PC-3 (cell line): Measurements from ENCODE around the gene RETREG1. TPM values are rescaled to one million over a fixed set of nuclear protein-coding genes. Genes with fewer than 3 reads are reported as not detected.
A peak's percentile ranks its signal among the peaks of the same experiment; 100 is the strongest.

Source experiments
- ATAC-seq: fragments of 200-7000 bp; cut with Tn5 transposase; 2 replicates; pipeline ENCODE4 v1.9.1; 2020; ENCODE audit warnings: mild to moderate bottlenecking, moderate library complexity
- BruUV-seq: library from RNA; stranded (reverse); fragments of 400-500 nt; replicated peaks from 2 replicates; lab custom pipeline; 2021; lab: Mats Ljungman, UMichigan
- CTCF ChIA-PET: fragments of 300-600 bp; sonication (Branson Sonifier 250); formaldehyde crosslinking; loops from one replicate; lab custom pipeline; 2022; ENCODE audit warnings: antibody characterized with exemption; lab: Charles Lee
- POLR2A ChIA-PET: fragments of 300-600 bp; sonication (Branson Sonifier 250); formaldehyde crosslinking; loops from one replicate; lab custom pipeline; 2022; ENCODE audit warnings: antibody characterized with exemption; ENCODE audit not compliant: unreplicated experiment; lab: Charles Lee
- DNase-seq: peaks from one replicate; pipeline ENCODE4 v3.0.0-alpha.2; 2015
- H2AFZ ChIP-seq: fragments of 300-600 bp; sonication (generic); 2 replicates; pipeline ENCODE4 v1.6.0; 2016; ENCODE audit warnings: antibody characterized with exemption, low read length
- H3F3A ChIP-seq: fragments of 300-600 bp; sonication (generic); one replicate; pipeline ENCODE4 v1.6.0; 2017; ENCODE audit warnings: antibody characterized with exemption, low read length, control low read depth, mild to moderate bottlenecking; ENCODE audit not compliant: unreplicated experiment
- H3K27ac ChIP-seq: fragments of 300-600 bp; sonication (generic); 2 replicates; pipeline ENCODE4 v1.5.1; 2016; ENCODE audit warnings: mild to moderate bottlenecking, low read length
- H3K27me3 ChIP-seq: fragments of 300-600 bp; sonication (generic); 2 replicates; pipeline ENCODE4 v1.6.1; 2016; ENCODE audit warnings: low read length, mixed read lengths
- H3K36me3 ChIP-seq: fragments of 300-600 bp; sonication (generic); 2 replicates; pipeline ENCODE4 v1.6.1; 2016; ENCODE audit warnings: low read depth, mixed run types, low read length, mixed read lengths
- H3K4me1 ChIP-seq: fragments of 300-600 bp; sonication (generic); 2 replicates; pipeline ENCODE4 v1.5.1; 2016; ENCODE audit warnings: low read length; ENCODE audit not compliant: insufficient read depth
- H3K4me2 ChIP-seq: fragments of 300-600 bp; sonication (generic); 2 replicates; pipeline ENCODE4 v1.6.0; 2016; ENCODE audit warnings: low read length
- H3K4me3 ChIP-seq: fragments of 300-600 bp; sonication (generic); 2 replicates; pipeline ENCODE4 v1.5.1; 2016; ENCODE audit warnings: mild to moderate bottlenecking, low read length, mixed read lengths
- H3K79me2 ChIP-seq: fragments of 300-600 bp; sonication (generic); 2 replicates; pipeline ENCODE4 v1.6.1; 2017; ENCODE audit warnings: low read length, mixed read lengths
- H3K9ac ChIP-seq: fragments of 300-600 bp; sonication (generic); 2 replicates; pipeline ENCODE4 v1.6.0; 2016; ENCODE audit warnings: mild to moderate bottlenecking, low read length
- H3K9me2 ChIP-seq: fragments of 300-600 bp; sonication (generic); replicated peaks from 2 replicates; pipeline ENCODE4 v1.6.1; 2016; ENCODE audit warnings: mixed run types, low read length, mixed read lengths
- H3K9me3 ChIP-seq: fragments of 300-600 bp; sonication (generic); 2 replicates; pipeline ENCODE4 v1.6.1; 2016; ENCODE audit warnings: low read length, mixed read lengths
- H4K20me1 ChIP-seq: fragments of 300-600 bp; sonication (generic); 2 replicates; pipeline ENCODE4 v1.6.1; 2016; ENCODE audit warnings: low read length, mixed read lengths
- CTCF ChIP-seq: fragments of 300-600 bp; sonication (generic); conservative IDR thresholded peaks from 2 replicates; pipeline ENCODE4 v1.5.1; 2017; ENCODE audit warnings: antibody characterized with exemption, low read depth, mild to moderate bottlenecking, low read length
- EZH2 ChIP-seq: fragments of 300-600 bp; sonication (generic); IDR thresholded peaks from one replicate; pipeline ENCODE4 v1.6.1; 2017; ENCODE audit warnings: antibody characterized with exemption, mild to moderate bottlenecking, low read length; ENCODE audit not compliant: unreplicated experiment
- EZH2phosphoT487 ChIP-seq: fragments of 300-600 bp; sonication (generic); IDR thresholded peaks from 2 replicates; pipeline ENCODE4 v1.6.1; 2018; ENCODE audit warnings: mild to moderate bottlenecking, antibody characterized with exemption, low read length, borderline replicate concordance
- intact Hi-C: fragments of 100-400 bp; cut with micrococcal nuclease; formaldehyde crosslinking; loops from 2 replicates; pipeline ENCODE4 v1.9.0; 2023
- total RNA-seq: library from RNA; depleted of rRNA; stranded (reverse); fragments of >200 nt; gene quantifications from 2 replicates; pipeline ENCODE4 v1.2.3, GENCODE V29; 2014

RETREG1 gene
- total RNA-seq, 1 experiment from 2014 or later, result 1.7 TPM

- H3K9me2 ChIP-seq, result no peaks in the 10 kb centered on the region
- H3K79me2 ChIP-seq, result no peaks in the 10 kb centered on the region
- no peak for DNase-seq
- BruUV-seq, result no TSS peak
- POLR2A ChIA-PET, result no interaction called here
- H3K27me3 ChIP-seq, result no peaks in the 10 kb centered on the region
- H3K4me1 ChIP-seq, result peaks cover 20% of the 10 kb centered on the region
- H3F3A ChIP-seq, result peaks cover 4% of the 10 kb centered on the region
- H3K27ac ChIP-seq, result no peak overlapping the region
- no peak overlapping the region for H2AFZ ChIP-seq
- no peaks in the 10 kb centered on the region for H3K9me3 ChIP-seq
- intact Hi-C loops, result no loop called here
- no peak for ATAC-seq
- no peak overlapping the region for H3K9ac ChIP-seq
- no peaks in the 10 kb centered on the region for H4K20me1 ChIP-seq
- TF ChIP-seq CTCF (no peak), EZH2 (no peak)
- H3K4me2 ChIP-seq, result no peak overlapping the region
- H3K4me3 ChIP-seq, result no peak overlapping the region
- CTCF ChIA-PET, result interaction anchor here (0.7 kb wide), 1 partner anchor 283 kb away, joined by 8 read pairs; no protein-coding TSS in a partner anchor
- H3K36me3 ChIP-seq, result no peaks in the 10 kb centered on the region
These were observed 44.3 kb downstream of the RETREG1 start for GRCh38 chr5:16572289-16573015.

DNA sequence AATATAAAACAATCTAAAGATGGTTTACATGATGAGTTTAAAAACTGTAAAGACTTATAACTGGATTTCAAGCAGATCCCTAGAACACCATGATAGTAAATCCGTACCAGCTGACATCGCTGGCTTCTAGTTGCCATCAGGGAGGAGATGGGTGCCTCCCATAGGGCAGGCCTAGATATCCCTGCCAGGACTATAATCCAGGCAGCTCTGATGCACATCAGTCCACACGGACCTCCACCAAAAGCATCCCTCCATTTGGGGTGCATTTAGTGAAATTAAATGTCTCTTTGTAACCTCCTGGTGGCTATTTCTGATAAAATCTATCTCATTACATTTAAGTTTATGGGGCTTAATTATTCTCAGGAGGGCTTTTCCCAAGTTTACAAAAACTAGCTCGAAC is 45.8 kb downstream of the RETREG1 start:
- Histone ChIP-seq H2AFZ (no peak overlapping the region), H3K9me3 (no peaks in the 10 kb centered on the region), H3K9ac (no peak overlapping the region), H3K36me3 (no peaks in the 10 kb centered on the region), H3K4me3 (no peak overlapping the region), H3K79me2 (no peaks in the 10 kb centered on the region), H3K9me2 (no peaks in the 10 kb centered on the region), H4K20me1 (no peaks in the 10 kb centered on the region), H3K4me2 (no peak overlapping the region), H3F3A (peaks cover 4% of the 10 kb centered on the region), H3K27me3 (no peaks in the 10 kb centered on the region), H3K4me1 (peaks cover 20% of the 10 kb centered on the region), H3K27ac (no peak overlapping the region)
- intact Hi-C loops, result no loop called here
- BruUV-seq, result no TSS peak
- ATAC-seq, result no peak
- no peak for TF ChIP-seq EZH2phosphoT487
- TF ChIP-seq CTCF, result no peak
- no peak for TF ChIP-seq EZH2
- ChIA-PET CTCF (no interaction called here), POLR2A (no interaction called here)
- no peak for DNase-seq

- no peaks in the 10 kb centered on the region for H3K9me2 ChIP-seq
- H3K4me2 ChIP-seq, result no peak overlapping the region
- no peak overlapping the region for H3K27ac ChIP-seq
- no TSS peak for BruUV-seq
- no peak for ATAC-seq
- no peaks in the 10 kb centered on the region for H3K36me3 ChIP-seq
- H2AFZ ChIP-seq, result no peak overlapping the region
- CTCF ChIA-PET, result no interaction called here
- intact Hi-C loops, result no loop called here
- H3K9ac ChIP-seq, result no peak overlapping the region
- H3K79me2 ChIP-seq, result no peaks in the 10 kb centered on the region
- no peak for TF ChIP-seq EZH2
- no peak for TF ChIP-seq EZH2phosphoT487
- no peaks in the 10 kb centered on the region for H3K9me3 ChIP-seq
- H3K4me3 ChIP-seq, result no peak overlapping the region
- H3K4me1 ChIP-seq, result peaks cover 13% of the 10 kb centered on the region
- H3F3A ChIP-seq, result peaks cover 4% of the 10 kb centered on the region
- POLR2A ChIA-PET, result no interaction called here
- no peaks in the 10 kb centered on the region for H4K20me1 ChIP-seq
- peak; percentile 36 for DNase-seq
- H3K27me3 ChIP-seq, result 0 out of 2 replicates have a peak, but pooled peaks cover 4% of the 10 kb centered on the region
These were observed 46.5 kb downstream of the RETREG1 start for GRCh38 chr5:16570121-16570815.
